HG03469 (cell line): ENCODE measurements around the gene INPP5B.
"Not testable (repeated sequence)": the region's sequence is repeated elsewhere in the genome, so short reads cannot be mapped to it uniquely, and the experiment has no call there.

Source experiments
- ATAC-seq: cut with Tn5 transposase; IDR thresholded peaks from one replicate; pipeline ENCODE4 v1.9.1; 2021; ENCODE audit warnings: mild to moderate bottlenecking, moderate library complexity, moderate number of reproducible peaks; ENCODE audit not compliant: unreplicated experiment

INPP5B gene

DNA sequence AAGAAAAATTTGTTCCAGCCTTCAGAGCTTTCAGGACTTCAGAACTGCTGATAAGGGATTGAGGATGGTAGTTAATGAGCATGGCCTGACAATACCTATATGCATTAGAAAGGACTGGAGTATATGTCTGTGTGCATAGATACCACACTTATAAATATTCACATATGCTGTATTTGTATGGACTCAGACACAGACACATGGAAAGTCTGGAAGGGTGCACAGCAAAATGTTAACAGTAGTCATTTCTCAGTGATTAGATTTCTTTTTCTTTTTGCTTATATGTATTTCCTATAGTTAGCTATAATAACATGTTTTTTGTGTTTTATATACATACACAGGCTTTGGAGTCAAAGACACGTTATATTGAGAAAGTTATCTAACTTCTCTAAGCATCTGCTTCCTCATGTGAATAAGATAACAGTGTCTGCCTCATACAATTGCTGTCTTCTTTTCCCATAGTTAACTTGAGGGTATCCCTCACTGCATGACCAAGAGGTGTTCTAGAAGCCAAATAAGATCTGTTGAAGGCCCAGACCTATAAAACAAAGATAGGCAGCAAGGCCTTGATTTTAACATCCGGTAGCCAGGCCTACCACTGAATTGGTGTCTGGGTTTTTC is 31.3 kb downstream of the INPP5B start:
- ATAC-seq = no peak

DNA sequence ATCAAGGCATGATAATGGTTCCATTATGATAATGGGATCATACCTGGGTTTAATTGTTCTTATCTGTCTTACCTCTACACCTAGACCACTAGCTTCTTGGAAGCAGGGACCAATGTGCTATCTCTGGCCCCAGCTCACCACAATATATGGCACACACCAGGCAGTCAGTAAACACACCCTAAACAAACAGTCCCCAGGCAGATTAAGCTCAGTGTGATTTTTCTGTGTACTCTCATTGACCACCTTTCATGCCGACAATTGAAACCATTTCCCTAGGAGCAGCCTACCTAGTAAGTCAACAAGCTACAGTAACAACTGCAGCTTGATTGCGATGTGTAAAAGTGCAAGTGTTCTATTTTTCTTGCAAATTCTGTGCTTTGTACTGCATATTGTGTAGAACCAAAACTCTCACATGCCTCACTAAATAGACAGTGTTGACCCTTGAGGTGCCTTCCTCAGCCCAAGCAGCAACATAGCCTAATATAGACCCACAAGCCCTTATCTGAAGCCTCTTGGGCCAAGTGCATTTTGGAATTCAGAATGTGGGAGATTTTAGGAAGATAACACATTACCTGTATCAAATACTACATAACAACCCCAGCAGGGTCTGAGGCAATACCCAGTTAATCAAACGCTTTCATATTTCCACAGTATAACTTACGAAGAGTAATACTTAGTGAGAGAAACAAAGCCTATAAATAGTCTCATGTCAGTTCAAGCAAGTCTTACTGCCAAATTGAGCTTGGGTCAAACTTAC is 32.0 kb downstream of the INPP5B start:
- ATAC-seq = no peak

DNA sequence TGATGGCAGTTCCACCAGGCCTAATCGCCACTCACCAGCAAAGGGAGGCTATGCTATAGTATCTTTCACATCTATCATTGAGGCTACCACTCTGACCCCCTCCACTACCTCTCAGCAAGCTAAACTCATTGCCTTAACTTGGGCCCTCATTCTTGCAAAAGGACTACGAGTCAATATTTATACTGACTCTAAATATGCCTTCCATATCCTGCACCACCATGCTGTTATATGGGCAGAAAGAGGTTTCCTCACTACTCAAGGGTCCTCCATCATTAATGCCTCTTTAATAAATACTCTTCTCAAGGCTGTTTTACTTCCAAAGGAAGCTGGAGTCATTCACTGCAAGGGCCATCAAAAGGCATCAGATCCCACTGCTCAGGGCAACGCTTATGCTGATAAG is 35.4 kb downstream of the INPP5B start:
- ATAC-seq = not testable (repeated sequence)

DNA sequence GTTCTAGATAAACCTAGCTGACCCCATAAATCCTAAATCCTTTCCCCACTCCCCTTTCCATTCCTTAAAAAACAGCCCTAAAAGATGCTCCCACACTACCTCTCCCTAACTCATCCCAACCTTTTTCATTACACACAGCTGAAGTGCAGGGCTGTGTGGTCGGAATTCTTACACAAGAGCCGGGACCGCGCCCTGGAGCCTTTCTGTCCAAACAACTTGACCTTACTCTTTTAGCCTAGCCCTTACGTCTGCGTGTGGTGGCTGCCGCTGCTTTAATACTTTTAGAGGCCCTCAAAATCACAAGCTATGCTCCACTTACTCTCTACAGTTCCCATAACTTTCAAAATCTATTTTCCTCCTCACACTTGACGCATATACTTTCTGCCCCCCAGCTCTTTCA is 36.0 kb downstream of the INPP5B start:
- not testable (repeated sequence) for ATAC-seq

DNA sequence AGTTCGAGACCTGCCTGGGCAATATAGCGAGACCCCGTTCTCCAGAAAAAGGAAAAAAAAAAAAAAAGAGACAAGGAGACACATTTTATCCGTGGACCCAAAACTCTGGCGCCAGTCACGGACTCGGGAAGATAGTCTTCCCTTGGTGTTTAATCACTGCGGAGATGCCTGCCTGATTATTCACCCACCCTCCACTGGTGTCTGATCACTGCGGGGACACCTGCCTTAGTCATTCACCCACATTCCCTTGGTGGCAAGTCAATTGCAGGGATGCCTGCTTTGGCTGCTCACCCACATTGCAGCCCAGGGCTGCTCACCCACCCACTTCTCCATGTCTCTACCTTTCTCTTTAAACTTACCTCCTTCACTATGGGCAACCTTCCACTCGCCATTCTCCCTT is 38.3 kb downstream of the INPP5B start:
- ATAC-seq = not testable (repeated sequence)

DNA sequence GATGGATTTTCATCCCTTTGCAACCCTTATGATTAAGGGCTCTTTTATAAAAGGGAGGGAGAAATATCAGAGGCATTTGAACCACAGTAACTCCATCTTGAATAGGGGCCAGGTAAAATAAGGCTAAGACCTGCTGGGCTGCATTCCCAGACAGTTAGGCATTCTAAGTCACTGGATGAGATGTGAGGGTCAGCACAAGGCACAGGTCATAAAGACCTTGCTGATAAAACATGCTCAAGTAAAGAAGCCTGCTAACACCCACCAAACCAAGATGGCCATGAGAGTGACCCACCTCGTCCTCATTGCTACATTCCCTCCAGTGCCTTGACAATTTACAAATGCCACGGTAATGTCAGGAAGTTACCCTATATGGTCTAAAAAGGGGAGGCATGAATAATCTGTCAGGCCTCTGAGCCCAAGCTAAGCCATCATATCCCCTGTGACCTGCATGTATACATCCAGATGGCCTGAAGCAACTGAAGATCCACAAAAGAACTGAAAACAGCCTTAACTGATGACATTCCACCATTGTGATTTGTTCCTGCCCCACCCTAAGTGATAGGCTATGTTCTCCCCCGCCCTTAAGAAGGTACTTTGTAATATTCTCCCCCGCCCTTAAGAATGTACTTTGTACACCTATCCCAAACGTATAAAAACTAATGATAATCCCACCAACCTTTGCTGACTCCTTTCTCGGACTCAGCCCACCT is 39.3 kb downstream of the INPP5B start:
- ATAC-seq = not testable (repeated sequence)

DNA sequence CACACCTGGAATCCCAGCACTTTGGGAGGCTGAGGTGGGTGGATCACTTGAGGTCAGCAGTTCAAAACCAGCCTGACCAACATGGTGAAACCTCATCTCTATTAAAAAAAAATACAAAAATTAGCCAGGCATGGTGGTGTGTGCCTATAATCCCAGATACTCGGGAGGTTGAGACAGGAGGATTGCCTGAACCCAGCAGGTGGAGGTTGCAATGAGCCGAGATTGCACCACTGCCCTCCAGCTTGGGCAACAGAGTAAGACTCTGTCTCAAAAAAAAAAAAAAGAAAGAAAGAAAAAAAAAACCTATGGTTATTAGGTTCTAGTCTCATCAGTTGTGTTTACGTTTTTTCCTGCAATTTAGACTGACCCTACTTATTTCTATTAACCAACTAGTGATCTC is 40.3 kb downstream of the INPP5B start:
- ATAC-seq = not testable (repeated sequence)

DNA sequence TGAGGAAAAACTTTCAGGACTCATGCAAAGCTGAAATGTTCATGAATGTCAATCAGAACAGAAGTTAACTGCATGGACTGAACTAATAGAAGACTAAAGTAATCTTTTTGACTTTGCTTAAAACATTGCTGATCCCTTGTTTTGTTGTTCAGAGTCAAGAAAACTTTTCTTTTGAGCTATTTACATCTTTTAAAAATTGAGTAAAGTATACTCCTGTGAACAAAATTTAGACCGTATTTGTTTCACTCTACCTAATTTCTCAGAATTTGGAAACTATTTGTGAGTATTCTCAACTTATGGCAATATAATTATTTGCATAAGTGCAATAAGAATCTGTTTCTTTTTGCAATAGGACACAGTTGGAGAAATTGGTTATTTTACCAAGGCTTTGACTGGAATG is 41.1 kb downstream of the INPP5B start:
- ATAC-seq = no peak

DNA sequence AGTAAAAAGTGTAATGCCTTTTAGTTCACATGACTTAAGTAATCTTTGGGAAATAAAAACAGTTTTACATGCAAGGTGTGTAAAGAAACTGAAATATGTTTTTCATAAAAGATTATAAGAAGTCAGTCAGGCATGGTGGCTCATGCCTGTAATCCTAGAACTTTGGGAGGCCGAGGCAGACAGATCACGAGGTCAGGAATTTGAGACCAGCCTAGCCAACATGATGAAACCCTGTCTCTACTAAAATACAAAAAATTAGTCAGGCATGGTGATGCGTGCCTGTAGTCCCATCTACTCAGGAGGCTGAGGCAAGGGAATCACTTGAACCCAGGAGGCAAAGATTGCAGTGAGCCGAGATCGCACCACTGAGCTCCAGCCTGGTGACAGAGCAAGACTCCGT is 42.9 kb downstream of the INPP5B start:
- not testable (repeated sequence) for ATAC-seq

DNA sequence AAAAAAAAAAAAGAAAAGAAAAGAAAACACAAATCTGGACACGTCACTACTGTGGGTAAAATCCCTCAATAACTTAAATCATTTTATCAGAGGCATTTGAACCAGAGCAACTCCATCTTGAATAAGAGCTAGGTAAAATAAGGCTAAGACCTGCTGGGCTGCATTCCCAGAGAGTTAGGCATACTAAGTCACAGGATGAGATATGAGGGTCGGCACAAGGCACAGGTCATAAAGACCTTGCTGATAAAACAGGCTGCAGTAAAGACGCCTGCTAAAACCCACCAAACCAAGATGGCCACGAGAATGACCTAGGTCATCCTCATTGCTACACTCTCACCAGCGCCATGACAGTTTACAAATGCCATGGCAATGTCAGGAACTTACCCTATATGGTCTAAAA is 43.9 kb downstream of the INPP5B start:
- no peak for ATAC-seq

DNA sequence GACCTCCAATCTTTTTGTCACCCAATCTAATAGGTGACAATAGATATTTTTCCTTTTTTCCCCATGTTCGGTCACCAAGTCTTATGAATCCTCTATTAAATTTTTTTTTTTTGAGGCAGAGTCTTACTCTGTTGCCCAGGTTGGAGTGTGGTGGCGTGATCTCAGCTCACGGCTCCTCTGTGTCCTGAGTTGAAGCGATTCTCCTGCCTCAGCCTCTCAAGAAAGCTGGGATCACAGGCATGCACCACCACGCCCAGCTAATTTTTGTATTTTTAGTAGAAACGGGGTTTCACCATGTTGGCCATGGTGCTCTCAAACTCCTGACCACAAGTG is 45.0 kb downstream of the INPP5B start:
- ATAC-seq = no peak

DNA sequence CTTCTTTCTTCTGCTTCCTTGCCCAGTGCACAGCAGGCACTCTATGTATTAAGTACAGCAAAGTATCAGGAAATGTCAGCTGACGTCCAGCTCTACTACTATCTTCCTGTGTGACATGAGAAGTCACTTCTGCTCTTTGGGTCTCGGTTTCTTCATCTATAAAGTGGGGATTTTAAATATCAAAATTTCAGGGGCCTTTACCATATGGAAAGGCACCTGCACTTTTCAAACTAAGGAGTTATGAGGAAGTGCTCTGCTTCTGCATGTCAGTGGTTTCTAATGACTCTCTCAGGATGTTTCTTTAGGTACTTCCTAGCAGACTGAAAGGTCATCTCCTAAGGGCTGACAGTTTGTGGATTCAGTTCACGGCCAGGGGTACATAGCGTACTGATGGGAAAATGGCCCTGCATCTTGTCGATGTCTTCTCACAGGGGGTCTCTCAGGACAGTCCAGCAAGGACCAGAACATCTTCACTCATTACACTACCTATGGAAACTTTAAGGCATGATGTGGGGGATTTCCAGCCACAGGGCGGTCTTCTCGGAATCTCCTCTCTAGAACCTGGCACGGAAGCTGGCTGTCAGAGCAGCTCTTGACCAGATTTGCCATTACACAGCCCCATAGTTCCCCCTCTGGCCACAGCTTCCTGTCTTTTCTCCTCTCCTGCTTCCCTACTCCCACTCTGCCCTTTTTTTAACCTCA is 45.5 kb downstream of the INPP5B start:
- ATAC-seq = no peak

DNA sequence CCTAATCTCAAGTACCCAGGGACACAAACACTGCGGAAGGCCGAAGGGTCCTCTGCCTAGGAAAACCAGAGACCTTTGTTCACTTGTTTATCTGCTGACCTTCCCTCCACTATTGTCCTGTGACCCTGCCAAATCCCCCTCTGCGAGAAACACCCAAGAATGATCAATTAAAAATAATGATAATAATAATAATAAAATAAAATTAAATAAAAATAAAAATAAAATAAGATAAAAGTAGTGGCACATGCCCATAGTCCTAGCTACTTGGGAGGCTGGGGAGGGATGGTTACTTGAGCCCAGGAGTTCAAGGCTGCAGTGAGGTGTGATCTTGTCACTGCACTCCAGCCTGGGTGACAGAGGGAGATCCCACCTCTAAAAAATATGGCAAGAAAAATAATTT is 49.3 kb downstream of the INPP5B start:
- not testable (repeated sequence) for ATAC-seq

DNA sequence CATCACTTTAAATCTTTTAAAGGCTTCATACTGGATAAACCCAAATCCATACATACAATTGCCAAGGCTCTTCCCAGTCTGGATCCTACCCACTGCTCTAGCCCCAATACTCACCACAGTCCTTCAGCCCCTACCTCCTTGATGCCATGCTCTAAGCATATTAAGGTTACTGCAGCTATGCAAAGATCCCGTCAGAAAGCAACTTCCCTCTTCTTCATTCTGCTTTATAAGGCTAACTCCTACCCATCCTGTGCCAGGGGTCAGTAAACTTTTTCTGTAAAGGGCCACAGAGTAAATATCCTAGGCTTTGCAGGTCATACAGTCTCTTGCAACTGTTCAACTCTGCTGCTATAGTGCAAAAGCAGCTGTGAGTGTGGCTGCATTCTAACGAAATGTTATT is 53.2 kb downstream of the INPP5B start:
- ATAC-seq = no peak

DNA sequence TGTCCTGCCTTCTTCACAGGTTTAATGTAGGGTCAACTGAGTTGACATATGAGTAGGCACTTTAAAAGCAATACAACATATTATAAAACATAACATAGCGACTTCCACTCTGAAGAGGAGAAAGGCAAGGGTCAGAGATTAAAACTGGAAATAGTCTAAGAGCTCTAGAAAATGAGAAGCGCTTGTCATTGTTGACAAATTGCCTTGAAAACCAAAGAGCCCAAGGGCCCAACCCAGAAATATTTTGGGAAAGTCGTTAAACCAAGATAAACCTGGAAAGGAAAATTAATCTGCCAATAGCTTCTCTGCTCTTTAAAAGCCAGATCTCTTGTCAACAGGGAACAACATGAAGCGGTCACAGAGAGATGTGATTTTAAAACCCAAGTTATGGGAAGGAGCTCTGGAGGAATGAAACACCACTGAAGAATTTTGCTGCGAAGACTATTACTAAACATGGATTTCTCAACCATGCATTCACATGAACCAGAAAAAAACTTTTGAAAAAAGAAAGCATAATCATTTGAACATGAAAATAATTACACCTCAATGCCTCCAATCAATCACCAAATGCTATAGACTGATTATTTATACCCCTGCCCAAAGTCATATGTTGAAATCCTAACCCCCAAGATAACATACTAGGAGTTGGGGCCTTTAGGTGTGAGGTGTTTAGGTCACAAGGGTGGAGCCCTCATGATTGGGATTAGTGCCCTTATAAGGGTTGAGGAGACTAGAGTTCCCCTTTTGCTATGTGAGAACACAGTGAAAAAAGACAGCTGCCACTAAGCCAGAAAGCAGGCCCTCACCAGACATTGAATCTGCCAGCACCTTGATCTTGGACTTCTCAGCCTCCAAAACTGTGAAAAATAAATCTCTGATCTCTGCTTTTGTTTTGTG is 54.5 kb downstream of the INPP5B start:
- ATAC-seq = no peak

DNA sequence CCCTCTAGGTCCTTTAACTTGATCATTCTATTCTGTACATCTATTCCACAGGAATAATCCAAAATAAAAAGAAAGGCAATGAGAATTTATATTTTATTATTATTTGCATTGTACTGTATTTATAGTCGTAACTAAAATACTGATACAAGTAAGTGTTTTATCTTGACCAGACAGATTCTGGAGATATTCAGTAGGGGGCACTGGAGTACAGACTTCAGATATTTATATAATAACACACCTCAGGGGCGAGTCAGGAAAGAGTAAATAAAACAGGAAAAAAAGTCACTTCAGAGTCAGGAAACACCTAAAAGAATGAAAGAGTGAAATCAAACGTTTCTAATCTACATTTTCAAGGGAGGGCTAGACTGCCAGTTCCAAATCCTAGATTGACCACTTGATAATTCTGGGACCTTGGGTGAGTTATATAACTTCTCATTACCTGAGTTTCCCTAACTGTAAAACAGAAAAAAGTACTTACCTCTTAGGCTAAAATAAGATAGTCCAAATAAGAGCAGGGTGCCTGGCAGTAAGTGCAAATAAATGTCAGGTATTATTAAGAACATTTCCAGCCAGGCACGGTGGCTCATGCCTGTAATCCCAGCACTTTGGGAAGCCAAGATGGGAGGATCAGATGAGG is 56.4 kb downstream of the INPP5B start:
- no peak for ATAC-seq

DNA sequence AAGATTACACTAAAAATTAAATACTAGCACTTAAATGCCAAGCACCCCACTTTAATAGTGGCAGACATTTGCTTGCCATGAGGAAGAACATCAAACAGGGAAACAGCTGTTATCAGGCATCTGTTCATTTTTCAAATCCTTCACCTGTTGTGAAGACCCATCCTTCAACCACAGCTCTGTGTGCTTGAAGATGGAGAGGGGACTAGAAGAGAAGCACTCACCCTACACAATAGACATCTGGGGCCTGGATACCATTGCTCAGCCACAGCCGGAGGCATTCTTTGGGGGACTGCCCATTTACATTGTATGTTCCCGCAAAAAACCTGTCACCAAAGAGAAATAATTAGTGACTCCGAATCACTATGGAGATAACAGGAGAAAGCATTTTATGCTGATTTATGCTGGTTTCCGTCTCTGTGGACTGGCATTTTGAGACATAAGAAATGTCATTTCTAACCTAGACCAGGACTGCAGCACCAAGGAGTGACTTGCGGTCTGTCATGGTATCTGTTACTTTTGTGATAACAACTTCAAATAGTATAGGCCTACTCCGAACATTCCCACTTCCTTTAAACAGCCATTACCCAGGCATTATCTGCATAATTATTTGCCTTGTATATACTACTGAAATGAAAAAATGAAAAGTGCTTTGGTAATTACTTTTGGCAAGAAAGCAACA is 58.7 kb downstream of the INPP5B start:
- ATAC-seq = no peak

DNA sequence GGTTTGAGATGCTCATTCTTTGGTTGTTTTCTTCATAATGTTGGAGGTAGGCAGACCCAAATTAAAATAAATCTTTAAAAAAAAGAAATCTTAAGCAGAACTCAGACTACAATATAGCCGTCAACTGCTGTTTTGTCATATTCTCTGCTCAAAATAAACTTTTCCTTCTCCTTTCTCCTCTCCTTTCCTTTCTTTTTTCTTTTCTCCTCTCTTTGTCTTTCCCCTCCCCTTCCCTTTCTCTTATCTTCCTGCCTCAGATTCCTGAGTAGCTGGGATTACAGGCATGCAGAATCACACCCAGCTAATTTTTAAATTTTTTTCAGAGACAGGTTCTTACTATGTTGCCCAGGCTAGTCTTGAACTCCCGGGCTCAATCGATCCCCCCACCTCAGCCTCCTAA is 62.7 kb downstream of the INPP5B start:
- no peak for ATAC-seq

DNA sequence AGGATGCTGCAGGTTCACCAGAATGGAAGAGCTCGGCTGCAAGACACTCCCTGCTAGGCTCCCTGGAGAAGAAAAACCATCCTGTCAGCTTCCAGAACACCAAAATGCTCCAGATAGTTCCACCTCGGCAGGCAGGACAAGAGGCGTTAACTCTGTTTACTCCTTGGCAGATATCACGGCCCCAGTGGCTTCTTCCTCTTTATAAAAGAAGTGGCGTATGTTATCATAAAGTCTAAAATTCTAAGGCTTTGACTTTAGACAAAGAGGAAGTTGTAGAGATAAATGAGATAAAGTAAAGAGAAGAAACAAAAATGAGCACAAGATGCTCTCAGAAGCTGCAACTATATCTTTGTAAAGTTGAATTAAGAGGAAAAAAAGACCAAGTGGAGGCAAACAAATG is 63.2 kb downstream of the INPP5B start:
- no peak for ATAC-seq

DNA sequence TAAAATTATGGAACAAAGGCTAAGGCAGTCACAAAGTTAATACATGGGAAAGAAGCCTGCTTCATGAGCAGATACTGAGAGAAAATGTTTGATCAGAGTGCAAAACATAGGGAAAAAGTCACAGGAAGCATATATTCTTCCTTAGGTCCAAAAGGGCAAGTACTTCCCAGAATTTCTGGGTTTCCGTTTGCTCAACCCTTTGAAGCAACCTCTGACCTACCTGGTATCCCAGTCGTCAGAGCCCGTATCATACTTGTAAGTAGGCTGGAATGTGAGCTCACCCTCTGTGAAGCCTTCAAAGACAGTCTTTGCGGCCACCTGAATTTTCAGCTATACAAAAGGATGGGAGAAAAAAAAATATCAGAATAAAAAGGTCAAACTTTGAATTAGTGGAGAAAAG is 67.0 kb downstream of the INPP5B start:
- no peak for ATAC-seq
